SIG-M5 treated with dmso at 0.1 percent for 504 hours (cell line): Measurements from ENCODE around the gene ATXN3.

Source experiments
- DNase-seq: peaks from one replicate; lab custom pipeline; 2025; ENCODE audit not compliant: unreplicated experiment; lab: John Stamatoyannopoulos, UW

The ATXN3 gene

GRCh38 chr14:92106143-92106926 lies at the start of gene ATXN3:
Gene ATXN3, minus strand, starts transcription at chr14:92106582. Its CDS starts 30 bp downstream, at chr14:92106552.
- peak; percentile 99 for DNase-seq

- peak; percentile 35 for DNase-seq
These were observed 48.0 kb upstream of the ATXN3 start for GRCh38 chr14:92154283-92154942.

GRCh38 chr14:92153581-92153980 lies 47.2 kb upstream of the ATXN3 start:
- no peak for DNase-seq

- no peak for DNase-seq
These were observed 38.3 kb upstream of the ATXN3 start for GRCh38 chr14:92144708-92145107.

GRCh38 chr14:92143962-92144361 lies 37.6 kb upstream of the ATXN3 start:
- DNase-seq = no peak

- no peak for DNase-seq
These were observed 36.9 kb upstream of the ATXN3 start for GRCh38 chr14:92143309-92143708.

GRCh38 chr14:92135269-92135668 lies 28.9 kb upstream of the ATXN3 start:
- DNase-seq = peak; percentile 41

- DNase-seq = no peak
These were observed 28.1 kb upstream of the ATXN3 start for GRCh38 chr14:92134456-92134855.

- DNase-seq = no peak
These were observed 16.4 kb upstream of the ATXN3 start for GRCh38 chr14:92122761-92123160.

GRCh38 chr14:92122351-92122677 lies 15.9 kb upstream of the ATXN3 start:
- peak; percentile 21 for DNase-seq

GRCh38 chr14:92121670-92122350 lies 15.4 kb upstream of the ATXN3 start, which contains the start of the genes CPSF2 and NDUFB1:
Gene CPSF2, plus strand, starts transcription at chr14:92121969. Its CDS starts 9,016 bp downstream, at chr14:92130985.
Gene NDUFB1, minus strand, starts transcription at chr14:92121706. Its CDS starts 4,069 bp downstream, at chr14:92117637.
- DNase-seq = peak; percentile 88

GRCh38 chr14:92121207-92121669 lies 14.9 kb upstream of the ATXN3 start:
- DNase-seq = peak; percentile 45

- DNase-seq = no peak
These were observed 3.1 kb upstream of the ATXN3 start for GRCh38 chr14:92109490-92109889.

GRCh38 chr14:92108345-92109254 lies 2.2 kb upstream of the ATXN3 start:
- no peak for DNase-seq

GRCh38 chr14:92105893-92106142 lies 564 bp downstream of the ATXN3 start:
- DNase-seq = peak; percentile 66

GRCh38 chr14:92105073-92105892 lies 1.1 kb downstream of the ATXN3 start:
- DNase-seq = peak; percentile 63

- no peak for DNase-seq
These were observed 2.9 kb downstream of the ATXN3 start for GRCh38 chr14:92103363-92103989.

GRCh38 chr14:92099802-92100201 lies 6.6 kb downstream of the ATXN3 start:
- no peak for DNase-seq

GRCh38 chr14:92093320-92093719 lies 13.1 kb downstream of the ATXN3 start:
- no peak for DNase-seq

GRCh38 chr14:92088494-92088893 lies 17.9 kb downstream of the ATXN3 start:
- no peak for DNase-seq
